Choroid plexus epithelial cell (primary cell): ENCODE results near the gene NTRK3.

Source experiments
- DNase-seq: peaks from one replicate; pipeline ENCODE4 v3.0.0-alpha.2; 2010; ENCODE audit warnings: low read depth
- H3K4me3 ChIP-seq: 2 replicates; pipeline ENCODE4 v1.5.1; 2011; ENCODE audit warnings: low read depth, mild to moderate bottlenecking, control low read depth, low read length, moderate library complexity
- CTCF ChIP-seq: conservative IDR thresholded peaks from 2 replicates; pipeline ENCODE4 v1.5.1; 2011; ENCODE audit warnings: low read depth, mild to moderate bottlenecking, control low read depth, inconsistent platforms, low read length, moderate library complexity

Gene NTRK3

GRCh38 chr15:88118741-88119140 is 137.8 kb downstream of the NTRK3 start:
- no peak overlapping the region for H3K4me3 ChIP-seq
- no peak for DNase-seq
- TF ChIP-seq CTCF: no peak

GRCh38 chr15:88118035-88118434 is 138.5 kb downstream of the NTRK3 start:
- no peak overlapping the region for H3K4me3 ChIP-seq
- no peak for DNase-seq
- no peak for TF ChIP-seq CTCF

GRCh38 chr15:88115486-88116152 is 140.9 kb downstream of the NTRK3 start:
- no peak overlapping the region for H3K4me3 ChIP-seq
- TF ChIP-seq CTCF: no peak
- peak; percentile 2 for DNase-seq

- DNase-seq: no peak
- no peak for TF ChIP-seq CTCF
These were observed 142.8 kb downstream of the NTRK3 start for GRCh38 chr15:88113613-88114308.

GRCh38 chr15:88108991-88109390 is 147.5 kb downstream of the NTRK3 start:
- no peak for DNase-seq

More at GRCh38 chr15:88113613-88114308, 142.8 kb downstream of the NTRK3 start:
- H3K4me3 ChIP-seq: no peak overlapping the region

GRCh38 chr15:88108477-88108876 is 148.1 kb downstream of the NTRK3 start:
- no peak for DNase-seq
- TF ChIP-seq CTCF: no peak
- H3K4me3 ChIP-seq: no peak overlapping the region

More at GRCh38 chr15:88108991-88109390, 147.5 kb downstream of the NTRK3 start:
- no peak overlapping the region for H3K4me3 ChIP-seq
- no peak for TF ChIP-seq CTCF

DNA sequence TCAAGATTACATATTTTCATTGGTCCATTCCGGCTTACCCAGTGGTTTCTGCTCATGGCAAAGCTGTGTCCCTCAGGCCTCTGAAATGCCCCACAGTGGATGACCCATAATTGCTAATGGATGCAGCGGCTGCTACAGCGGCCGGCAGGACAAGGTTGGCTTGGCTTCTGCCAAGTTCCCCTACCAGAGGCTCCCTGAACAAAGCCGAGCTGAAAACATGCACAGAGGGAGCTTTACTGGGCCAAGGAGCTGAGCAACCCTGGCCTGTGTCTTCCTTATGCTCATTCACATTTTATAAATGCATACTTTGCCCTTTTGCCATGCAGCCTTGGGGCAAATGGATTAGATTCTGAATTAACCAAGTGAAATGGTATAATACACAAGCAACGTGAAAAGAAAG is 150.5 kb downstream of the NTRK3 start:
- no peak for DNase-seq
- no peak for TF ChIP-seq CTCF
- no peak overlapping the region for H3K4me3 ChIP-seq
